K562 (cell line): ENCODE results near the gene ARHGAP24. TPM values are rescaled to one million over a fixed set of nuclear protein-coding genes. Genes with fewer than 3 reads are reported as not detected.

Experiments used
- CBFA2T3 ChIP-seq: fragments of 450-650 bp; IDR thresholded peaks from 2 replicates; pipeline ENCODE4 v1.6.1; 2017
- CBFB ChIP-seq: sonication (generic); formaldehyde crosslinking; IDR thresholded peaks from 2 replicates; pipeline ENCODE4 v1.4.0; 2020; ENCODE audit warnings: mild to moderate bottlenecking, missing genetic modification reagents
- CHAMP1 ChIP-seq: fragments of 450-650 bp; IDR thresholded peaks from 2 replicates; pipeline ENCODE4 v1.6.1; 2016; ENCODE audit warnings: mild to moderate bottlenecking
- CREB3 ChIP-seq: fragments of 450-650 bp; conservative IDR thresholded peaks from 2 replicates; pipeline ENCODE4 v1.6.1; 2016; ENCODE audit warnings: missing genetic modification characterization, low read depth, mild to moderate bottlenecking, missing compliant biosample characterization, moderate library complexity
- E2F8 ChIP-seq: fragments of 450-650 bp; IDR thresholded peaks from 2 replicates; pipeline ENCODE4 v1.7.1; 2018; ENCODE audit warnings: mild to moderate bottlenecking, low read depth; ENCODE audit not compliant: partially characterized antibody
- GATAD2A ChIP-seq: fragments of 450-650 bp; IDR thresholded peaks from 2 replicates; pipeline ENCODE4 v1.6.1; 2017
- HMGN3 ChIP-seq: IDR thresholded peaks from 2 replicates; pipeline ENCODE4 v1.6.1; 2011; ENCODE audit warnings: borderline replicate concordance, low read depth, mild to moderate bottlenecking, mixed read lengths, low read length; ENCODE audit not compliant: insufficient read length; ENCODE audit errors: extremely low read depth
- KLF6 ChIP-seq: fragments of 250-450 bp; sonication (Bioruptor Pico); IDR thresholded peaks from 2 replicates; pipeline ENCODE4 v1.4.0; 2020; ENCODE audit warnings: mild to moderate bottlenecking, moderate library complexity, borderline replicate concordance
- MAFF ChIP-seq: IDR thresholded peaks from 2 replicates; pipeline ENCODE4 v1.6.1; 2012; ENCODE audit warnings: low read length, improper control_type of control experiment
- MAZ ChIP-seq, 2 experiments: fragments of 450-650 bp in 1 of 2; sonication (generic) in 1 of 2; formaldehyde crosslinking; IDR thresholded peaks in 1 of 2; conservative IDR thresholded peaks in 1 of 2; 2 replicates each; pipeline versions ENCODE4 v1.4.0 to v1.5.0; 2020; ENCODE audit warnings: mild to moderate bottlenecking in 1 of 2, missing genetic modification reagents in 1 of 2
- MCM5 ChIP-seq: fragments of 450-650 bp; IDR thresholded peaks from 2 replicates; pipeline ENCODE4 v1.6.1; 2016; ENCODE audit warnings: low read depth
- SIN3A ChIP-seq, 2 experiments: fragments of 150-350 bp in 1 of 2; IDR thresholded peaks; 2 replicates each; pipeline ENCODE4 v1.6.1; 2011 to 2016; ENCODE audit warnings: borderline replicate concordance in 2 of 2, low read depth in 2 of 2, low read length in 2 of 2, mild to moderate bottlenecking in 2 of 2, moderate library complexity in 2 of 2; ENCODE audit not compliant: control insufficient read depth in 1 of 2
- YBX1 ChIP-seq: fragments of 450-650 bp; IDR thresholded peaks from 2 replicates; pipeline ENCODE4 v1.7.1; 2016; ENCODE audit warnings: mild to moderate bottlenecking
- ZNF174 ChIP-seq: fragments of 250-450 bp; sonication (Bioruptor Pico); IDR thresholded peaks from 2 replicates; pipeline ENCODE4 v1.4.0; 2020; ENCODE audit warnings: mild to moderate bottlenecking
- ZNF449 ChIP-seq: fragments of 250-450 bp; sonication (Bioruptor Pico); IDR thresholded peaks from 2 replicates; pipeline ENCODE4 v1.8.0; 2022; ENCODE audit warnings: moderate library complexity, mild to moderate bottlenecking, inconsistent platforms
- ZNF57 ChIP-seq: fragments of 450-650 bp; formaldehyde crosslinking; IDR thresholded peaks from 2 replicates; pipeline ENCODE4 v1.4.0; 2020; ENCODE audit warnings: mild to moderate bottlenecking, moderate library complexity
- ZNF583 ChIP-seq: fragments of 250-450 bp; sonication (Bioruptor Pico); IDR thresholded peaks from 2 replicates; pipeline ENCODE4 v1.4.0; 2020
- polyA plus RNA-seq, 8 experiments: library from polyadenylated mRNA; depleted of rRNA in 4 of 8; stranded (reverse) in 5 of 8; unstranded in 3 of 8; fragments of >200 nt; fragmentation: Nextera tagmentation in 2 of 8; fragmentation: Illumina TruSeq in 1 of 8; extraction: Ambion mirVana in 2 of 8; extraction: Trizol in 1 of 8; gene quantifications; 2 replicates each; pipeline versions ENCODE4 v1.2.1 to v1.2.3, GENCODE V29; 2011 to 2014; ENCODE audit warnings: inconsistent platforms in 1 of 8, missing spikeins in 1 of 8
- total RNA-seq, 7 experiments: library from RNA; depleted of rRNA in 6 of 7; stranded (reverse); fragments of >200 nt in 6 of 7; fragmentation: Illumina TruSeq in 2 of 7; extraction: Trizol in 2 of 7; gene quantifications; 2 replicates each; pipeline versions ENCODE4 v1.2.1 to v1.2.3, GENCODE V29; 2011 to 2021; ENCODE audit warnings: low replicate concordance in 1 of 7
- TF ChIP-seq, protein P1 (sequence below): sonication (generic); formaldehyde crosslinking; IDR thresholded peaks from 2 replicates; pipeline ENCODE4 v1.8.0; 2022; ENCODE audit warnings: mild to moderate bottlenecking, missing genetic modification reagents
- TF ChIP-seq, protein P2 (sequence below): fragments of 250-450 bp; sonication (Bioruptor Pico); IDR thresholded peaks from 2 replicates; pipeline ENCODE4 v1.8.0; 2021; ENCODE audit warnings: moderate library complexity, mild to moderate bottlenecking, inconsistent platforms

The ARHGAP24 gene
- total and polyA plus RNA-seq, 9 of the 15 experiments (the other 6 are each of a cell fraction or from before 2014, with no cell fraction given): 8.0 to 22.6 (median 14.0) TPM

GRCh38 chr4:85682391-85682790 is 207.4 kb downstream of the ARHGAP24 start (continued):
- TF ChIP-seq HMGN3 (no peak), CBFA2T3 (no peak), CHAMP1 (no peak), ZNF583 (CRISPR knock-in tag) (no peak), CREB3 (tag) (no peak), SIN3A (IDR thresholded peaks at IDR 0.05; ENCODE audit: borderline replicate concordance in 2 of 2, control insufficient read depth in 1 of 2, low read depth in 2 of 2, low read length in 2 of 2) (no peak), YBX1 (no peak), ZNF57 (no peak), ZNF449 (no peak), E2F8 (no peak), KLF6 (CRISPR knock-in tag) (no peak), CBFB (CRISPR knock-in tag) (no peak), MCM5 (no peak), GATAD2A (no peak), MAFF (peak; percentile 27; the same call in 1 of the 2 replicates), MAZ (CRISPR knock-in tag; conservative IDR thresholded peaks at IDR 0.05 in 1 of 2, IDR thresholded peaks at IDR 0.05 in 1 of 2) (no peak), ZNF174 (CRISPR knock-in tag) (no peak)
- TF ChIP-seq, protein P1, sequence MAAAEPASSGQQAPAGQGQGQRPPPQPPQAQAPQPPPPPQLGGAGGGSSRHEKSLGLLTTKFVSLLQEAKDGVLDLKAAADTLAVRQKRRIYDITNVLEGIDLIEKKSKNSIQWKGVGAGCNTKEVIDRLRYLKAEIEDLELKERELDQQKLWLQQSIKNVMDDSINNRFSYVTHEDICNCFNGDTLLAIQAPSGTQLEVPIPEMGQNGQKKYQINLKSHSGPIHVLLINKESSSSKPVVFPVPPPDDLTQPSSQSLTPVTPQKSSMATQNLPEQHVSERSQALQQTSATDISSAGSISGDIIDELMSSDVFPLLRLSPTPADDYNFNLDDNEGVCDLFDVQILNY (CRISPR knock-in tag): no peak
- TF ChIP-seq, protein P2, sequence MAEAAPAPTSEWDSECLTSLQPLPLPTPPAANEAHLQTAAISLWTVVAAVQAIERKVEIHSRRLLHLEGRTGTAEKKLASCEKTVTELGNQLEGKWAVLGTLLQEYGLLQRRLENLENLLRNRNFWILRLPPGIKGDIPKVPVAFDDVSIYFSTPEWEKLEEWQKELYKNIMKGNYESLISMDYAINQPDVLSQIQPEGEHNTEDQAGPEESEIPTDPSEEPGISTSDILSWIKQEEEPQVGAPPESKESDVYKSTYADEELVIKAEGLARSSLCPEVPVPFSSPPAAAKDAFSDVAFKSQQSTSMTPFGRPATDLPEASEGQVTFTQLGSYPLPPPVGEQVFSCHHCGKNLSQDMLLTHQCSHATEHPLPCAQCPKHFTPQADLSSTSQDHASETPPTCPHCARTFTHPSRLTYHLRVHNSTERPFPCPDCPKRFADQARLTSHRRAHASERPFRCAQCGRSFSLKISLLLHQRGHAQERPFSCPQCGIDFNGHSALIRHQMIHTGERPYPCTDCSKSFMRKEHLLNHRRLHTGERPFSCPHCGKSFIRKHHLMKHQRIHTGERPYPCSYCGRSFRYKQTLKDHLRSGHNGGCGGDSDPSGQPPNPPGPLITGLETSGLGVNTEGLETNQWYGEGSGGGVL (CRISPR knock-in tag): no peak
